ENCODE measurements around the gene COMMD8.

Gene COMMD8

GRCh38 chr4:47471064-47471463 lies 7.6 kb upstream of the COMMD8 start:
- no peak for DNase-seq

GRCh38 chr4:47469951-47470350 lies 6.4 kb upstream of the COMMD8 start:
- no peak for DNase-seq

GRCh38 chr4:47468706-47469365 lies 5.3 kb upstream of the COMMD8 start:
- DNase-seq = no peak

- DNase-seq = no peak
Observed at GRCh38 chr4:47466056-47466785, 2.7 kb upstream of the COMMD8 start.

GRCh38 chr4:47465004-47465403 lies 1.5 kb upstream of the COMMD8 start:
- DNase-seq = no peak

GRCh38 chr4:47462799-47463234 lies 685 bp downstream of the COMMD8 start:
- no peak for DNase-seq

- DNase-seq = no peak
Observed at GRCh38 chr4:47451657-47452056, 11.8 kb downstream of the COMMD8 start.

- DNase-seq = no peak
Observed at GRCh38 chr4:47444031-47444430, 19.5 kb downstream of the COMMD8 start.

GRCh38 chr4:47442980-47443379 lies 20.5 kb downstream of the COMMD8 start:
- no peak for DNase-seq

- DNase-seq = no peak
Observed at GRCh38 chr4:47434931-47435330, 28.6 kb downstream of the COMMD8 start.

- no peak for DNase-seq
Observed at GRCh38 chr4:47432749-47433148, 30.8 kb downstream of the COMMD8 start.

- no peak for DNase-seq
Observed at GRCh38 chr4:47427935-47428334, 35.6 kb downstream of the COMMD8 start.

GRCh38 chr4:47425628-47426027 lies 37.9 kb downstream of the COMMD8 start:
- DNase-seq = no peak

GRCh38 chr4:47419296-47419695 lies 44.2 kb downstream of the COMMD8 start:
- DNase-seq = no peak

- DNase-seq = no peak
Observed at GRCh38 chr4:47418147-47418546, 45.4 kb downstream of the COMMD8 start.

GRCh38 chr4:47415719-47416118 lies 47.8 kb downstream of the COMMD8 start:
- DNase-seq = no peak

GRCh38 chr4:47413521-47413920 lies 50.0 kb downstream of the COMMD8 start:
- no peak for DNase-seq

GRCh38 chr4:47410271-47410670 lies 53.2 kb downstream of the COMMD8 start:
- no peak for DNase-seq

- DNase-seq = no peak
Observed at GRCh38 chr4:47406408-47406807, 57.1 kb downstream of the COMMD8 start.

Measured in activated effector memory CD4-positive, alpha-beta T cell treated with anti-CD3 and anti-CD28 coated beads, Interleukin-2, amount 50 U/mL, for 16 hours (primary cell).